ENCODE results near the gene IL1R1. TPM values are rescaled to one million over a fixed set of nuclear protein-coding genes. Genes with fewer than 3 reads are reported as not detected.

Gene IL1R1, protein sequence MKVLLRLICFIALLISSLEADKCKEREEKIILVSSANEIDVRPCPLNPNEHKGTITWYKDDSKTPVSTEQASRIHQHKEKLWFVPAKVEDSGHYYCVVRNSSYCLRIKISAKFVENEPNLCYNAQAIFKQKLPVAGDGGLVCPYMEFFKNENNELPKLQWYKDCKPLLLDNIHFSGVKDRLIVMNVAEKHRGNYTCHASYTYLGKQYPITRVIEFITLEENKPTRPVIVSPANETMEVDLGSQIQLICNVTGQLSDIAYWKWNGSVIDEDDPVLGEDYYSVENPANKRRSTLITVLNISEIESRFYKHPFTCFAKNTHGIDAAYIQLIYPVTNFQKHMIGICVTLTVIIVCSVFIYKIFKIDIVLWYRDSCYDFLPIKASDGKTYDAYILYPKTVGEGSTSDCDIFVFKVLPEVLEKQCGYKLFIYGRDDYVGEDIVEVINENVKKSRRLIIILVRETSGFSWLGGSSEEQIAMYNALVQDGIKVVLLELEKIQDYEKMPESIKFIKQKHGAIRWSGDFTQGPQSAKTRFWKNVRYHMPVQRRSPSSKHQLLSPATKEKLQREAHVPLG
- total RNA-seq, result 7.5 TPM
- 10 to 100 TPM in 4 of 8 donors, 1 to 10 TPM in 4; 7.3 to 13.3 (median 10.8) TPM for polyA plus RNA-seq (ENCODE audit: insufficient read depth in 1 of 8, insufficient read length in 8 of 8, low replicate concordance in 1 of 8)
- long read RNA-seq, donor 1, full-length matches to known transcripts, result 1 of 1 reads
- long read RNA-seq, donor 1, partial matches to known transcripts, result 0 of 1 reads
- long read RNA-seq, donor 1, other reads (novel, unspliced or antisense), result 0 of 1 reads
- long read RNA-seq, donor 2, result 0 reads
- long read RNA-seq, donor 3, full-length matches to known transcripts, result 2 of 2 reads
- long read RNA-seq, donor 3, partial matches to known transcripts, result 0 of 2 reads
- long read RNA-seq, donor 3, other reads (novel, unspliced or antisense), result 0 of 2 reads
- long read RNA-seq, donor 4, full-length matches to known transcripts, result 1 of 1 reads
- long read RNA-seq, donor 4, partial matches to known transcripts, result 0 of 1 reads
- long read RNA-seq, donor 4, other reads (novel, unspliced or antisense), result 0 of 1 reads
- long read RNA-seq, donor 5, full-length matches to known transcripts, result 6 of 6 reads
- long read RNA-seq, donor 5, partial matches to known transcripts, result 0 of 6 reads
- long read RNA-seq, donor 5, other reads (novel, unspliced or antisense), result 0 of 6 reads
- long read RNA-seq, donor 6, result 0 reads
- long read RNA-seq, donor 7, full-length matches to known transcripts, result 5 of 5 reads
- long read RNA-seq, donor 7, partial matches to known transcripts, result 0 of 5 reads
- long read RNA-seq, donor 7, other reads (novel, unspliced or antisense), result 0 of 5 reads
- long read RNA-seq, donor 8, full-length matches to known transcripts, result 2 of 2 reads
- long read RNA-seq, donor 8, partial matches to known transcripts, result 0 of 2 reads
- long read RNA-seq, donor 8, other reads (novel, unspliced or antisense), result 0 of 2 reads
- long read RNA-seq, donor 9, full-length matches to known transcripts, result 3 of 3 reads
- long read RNA-seq, donor 9, partial matches to known transcripts, result 0 of 3 reads
- long read RNA-seq, donor 9, other reads (novel, unspliced or antisense), result 0 of 3 reads
- long read RNA-seq, donor 10, partial matches to known transcripts, result 0 of 1 reads
- long read RNA-seq, donor 10, other reads (novel, unspliced or antisense), result 0 of 1 reads
- long read RNA-seq, donor 11, full-length matches to known transcripts, result 1 of 1 reads
- long read RNA-seq, donor 11, partial matches to known transcripts, result 0 of 1 reads
- long read RNA-seq, donor 11, other reads (novel, unspliced or antisense), result 0 of 1 reads

DNA sequence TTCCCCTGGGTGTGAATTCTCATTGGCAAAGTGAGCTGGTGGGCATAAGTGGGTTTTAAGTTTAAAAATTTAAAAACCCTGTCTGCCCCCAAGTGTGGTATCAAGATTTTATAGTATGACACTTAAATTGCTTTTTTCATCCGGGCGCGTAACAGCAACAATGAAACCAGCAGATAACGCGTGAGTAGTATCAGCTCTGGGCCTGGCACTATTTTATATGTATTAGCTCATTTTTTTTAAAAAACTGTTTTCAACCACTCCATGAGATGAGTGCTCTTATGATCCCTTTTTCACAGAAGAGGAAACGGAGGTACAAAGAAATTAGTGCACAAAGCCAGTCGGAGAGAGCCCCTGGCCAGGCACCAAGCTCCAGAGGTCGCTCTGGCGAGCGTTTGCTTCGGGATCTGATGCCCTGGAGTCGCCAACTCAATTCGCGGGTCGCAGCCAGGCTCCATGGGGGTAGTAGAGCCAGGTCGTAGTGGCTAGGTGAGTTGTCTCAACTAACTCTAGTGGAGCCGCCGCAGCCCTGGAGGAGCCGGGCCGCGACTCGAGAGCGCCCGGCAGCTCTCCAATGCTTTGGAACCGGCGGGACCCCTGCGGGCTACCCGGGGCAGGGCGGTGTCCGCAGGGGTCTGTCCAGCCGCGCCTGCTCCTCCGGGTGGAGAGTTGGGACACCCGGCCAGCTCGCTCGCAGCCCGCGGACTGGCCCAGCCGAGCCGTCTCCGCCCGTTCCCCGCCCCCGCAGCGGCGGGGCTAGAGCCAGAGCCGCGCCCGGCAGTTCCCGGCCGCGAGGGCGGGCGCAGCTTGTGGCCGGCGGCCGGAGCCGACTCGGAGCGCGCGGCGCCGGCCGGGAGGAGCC, at the start of gene IL1R1:
Gene IL1R1, plus strand, starts transcription at position 777 of the 859 bp plus-strand sequence. CDS start 14,979 bp downstream, outside the sequence.
- H3K36me3 ChIP-seq (ENCODE audit: control insufficient read depth, insufficient read depth, low read length), result no peaks in the 10 kb centered on the region

GRCh38 chr2:102093662-102094061, 48.9 kb upstream of the IL1R1 start:
- 86% methylated on average over 12 of the region's 13 CpGs for WGBS (ENCODE audit: insufficient coverage)
- H3K36me3 ChIP-seq (ENCODE audit: control insufficient read depth, insufficient read depth, low read length), result no peaks in the 10 kb centered on the region
- H3K4me1 ChIP-seq (ENCODE audit: control insufficient read depth, insufficient read depth, low read length), result no peaks in the 10 kb centered on the region
- no peak for DNase-seq
- peaks cover 4% of the 10 kb centered on the region for H3K9me3 ChIP-seq (replicated peaks; ENCODE audit: control insufficient read depth, low read depth, low read length)
- no peak overlapping the region for H3K4me3 ChIP-seq (ENCODE audit: low read length)
- no peaks in the 10 kb centered on the region for H3K27me3 ChIP-seq (ENCODE audit: control insufficient read depth, insufficient read depth, low read length)
- H3K27ac ChIP-seq (ENCODE audit: low read length), result no peak overlapping the region

More for the DNA sequence above, at the start of gene IL1R1:
- peak within 1 kb of the TSS; percentile 90 for H3K27ac ChIP-seq (ENCODE audit: low read length)
- DNase-seq, result peak; percentile 93
- H3K9me3 ChIP-seq (replicated peaks; ENCODE audit: control insufficient read depth, low read depth, low read length), result no peaks in the 10 kb centered on the region
- H3K4me3 ChIP-seq (ENCODE audit: low read length), result peak within 1 kb of the TSS; percentile 67
- peaks cover 30% of the 10 kb centered on the region for H3K4me1 ChIP-seq (ENCODE audit: control insufficient read depth, insufficient read depth, low read length)
- under 1% methylated on average over 60 of the region's 65 CpGs for WGBS (ENCODE audit: insufficient coverage)
- H3K27me3 ChIP-seq (ENCODE audit: control insufficient read depth, insufficient read depth, low read length), result peaks cover 12% of the 10 kb centered on the region

DNA sequence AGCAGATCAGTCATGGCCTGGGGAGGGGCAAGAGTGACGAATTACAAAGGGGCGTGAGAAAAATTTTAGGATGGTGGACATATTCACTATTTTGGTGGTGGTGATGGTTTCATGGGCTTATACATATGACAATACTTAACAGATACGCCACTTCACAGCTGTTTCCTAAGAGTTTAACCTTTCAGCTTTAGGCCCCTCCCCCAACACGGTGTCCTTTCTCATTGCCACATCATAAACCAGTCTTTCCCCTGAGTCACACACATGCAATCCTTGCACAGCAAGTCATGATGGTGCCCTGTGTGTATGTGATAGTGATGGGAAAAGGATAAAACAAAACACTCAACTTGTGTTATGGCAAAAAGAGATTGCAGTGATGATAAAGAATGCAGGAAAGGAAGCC, 47.6 kb upstream of the IL1R1 start:
- no CpG with 5 or more reads among the region's 4 CpGs for WGBS (ENCODE audit: insufficient coverage)
- no peaks in the 10 kb centered on the region for H3K4me1 ChIP-seq (ENCODE audit: control insufficient read depth, insufficient read depth, low read length)
- H3K9me3 ChIP-seq (replicated peaks; ENCODE audit: control insufficient read depth, low read depth, low read length), result peaks cover 4% of the 10 kb centered on the region
- DNase-seq, result no peak
- no peaks in the 10 kb centered on the region for H3K27me3 ChIP-seq (ENCODE audit: control insufficient read depth, insufficient read depth, low read length)
- no peaks in the 10 kb centered on the region for H3K36me3 ChIP-seq (ENCODE audit: control insufficient read depth, insufficient read depth, low read length)
- H3K4me3 ChIP-seq (ENCODE audit: low read length), result no peak overlapping the region
- H3K27ac ChIP-seq (ENCODE audit: low read length), result no peak overlapping the region

- Histone ChIP-seq H3K27ac (ENCODE audit: low read length) (no peak overlapping the region), H3K27me3 (ENCODE audit: control insufficient read depth, insufficient read depth, low read length) (no peaks in the 10 kb centered on the region), H3K36me3 (ENCODE audit: control insufficient read depth, insufficient read depth, low read length) (no peaks in the 10 kb centered on the region), H3K4me3 (ENCODE audit: low read length) (no peak overlapping the region), H3K4me1 (ENCODE audit: control insufficient read depth, insufficient read depth, low read length) (no peaks in the 10 kb centered on the region), H3K9me3 (replicated peaks; ENCODE audit: control insufficient read depth, low read depth, low read length) (no peaks in the 10 kb centered on the region)
- DNase-seq, result no peak
- WGBS (ENCODE audit: insufficient coverage), result no CpG with 5 or more reads among the region's 5 CpGs
Measured at GRCh38 chr2:102096103-102096502, 46.4 kb upstream of the IL1R1 start.

GRCh38 chr2:102098756-102099155, 43.8 kb upstream of the IL1R1 start:
- Histone ChIP-seq H3K4me1 (ENCODE audit: control insufficient read depth, insufficient read depth, low read length) (no peaks in the 10 kb centered on the region), H3K36me3 (ENCODE audit: control insufficient read depth, insufficient read depth, low read length) (no peaks in the 10 kb centered on the region), H3K27ac (ENCODE audit: low read length) (no peak overlapping the region), H3K27me3 (ENCODE audit: control insufficient read depth, insufficient read depth, low read length) (no peaks in the 10 kb centered on the region), H3K4me3 (ENCODE audit: low read length) (no peak overlapping the region), H3K9me3 (replicated peaks; ENCODE audit: control insufficient read depth, low read depth, low read length) (no peaks in the 10 kb centered on the region)
- no peak for DNase-seq
- no CpG with 5 or more reads among the region's 4 CpGs for WGBS (ENCODE audit: insufficient coverage)

GRCh38 chr2:102099536-102100298, 42.8 kb upstream of the IL1R1 start:
- Histone ChIP-seq H3K27ac (ENCODE audit: low read length) (no peak overlapping the region), H3K27me3 (ENCODE audit: control insufficient read depth, insufficient read depth, low read length) (no peaks in the 10 kb centered on the region), H3K36me3 (ENCODE audit: control insufficient read depth, insufficient read depth, low read length) (no peaks in the 10 kb centered on the region), H3K4me1 (ENCODE audit: control insufficient read depth, insufficient read depth, low read length) (peaks cover 8% of the 10 kb centered on the region), H3K4me3 (ENCODE audit: low read length) (no peak overlapping the region), H3K9me3 (replicated peaks; ENCODE audit: control insufficient read depth, low read depth, low read length) (no peaks in the 10 kb centered on the region)
- WGBS (ENCODE audit: insufficient coverage), result 59% methylated on average over 4 of the region's 7 CpGs
- DNase-seq, result no peak

GRCh38 chr2:102100371-102101096, 42.0 kb upstream of the IL1R1 start:
- H3K27ac ChIP-seq (ENCODE audit: low read length), result no peak overlapping the region
- no peaks in the 10 kb centered on the region for H3K27me3 ChIP-seq (ENCODE audit: control insufficient read depth, insufficient read depth, low read length)
- 87% methylated on average over 4 of the region's 5 CpGs for WGBS (ENCODE audit: insufficient coverage)
- H3K36me3 ChIP-seq (ENCODE audit: control insufficient read depth, insufficient read depth, low read length), result no peaks in the 10 kb centered on the region
- H3K4me3 ChIP-seq (ENCODE audit: low read length), result no peak overlapping the region
- DNase-seq, result no peak
- H3K4me1 ChIP-seq (ENCODE audit: control insufficient read depth, insufficient read depth, low read length), result peaks cover 8% of the 10 kb centered on the region
- H3K9me3 ChIP-seq (replicated peaks; ENCODE audit: control insufficient read depth, low read depth, low read length), result no peaks in the 10 kb centered on the region

Measured in muscle of leg (tissue), 16 donors.